ENCODE measurements around the gene CHMP1B.

GRCh38 chr18:11864471-11864870 lies 13.3 kb downstream of the CHMP1B start:
- TF ChIP-seq CTCF (IDR thresholded peaks at IDR 0.05; ENCODE audit: low read length), result no peak
- no peak for TF ChIP-seq EZH2phosphoT487 (IDR thresholded peaks at IDR 0.05; ENCODE audit: low read length)

Data from MM.1S (cell line).